ENCODE measurements around the gene KIAA1328. TPM values are rescaled to one million over a fixed set of nuclear protein-coding genes. Genes with fewer than 3 reads are reported as not detected.

Gene KIAA1328
- total and polyA plus RNA-seq, 7 donors, result 2.1 to 18.9 (median 12.5) TPM

DNA sequence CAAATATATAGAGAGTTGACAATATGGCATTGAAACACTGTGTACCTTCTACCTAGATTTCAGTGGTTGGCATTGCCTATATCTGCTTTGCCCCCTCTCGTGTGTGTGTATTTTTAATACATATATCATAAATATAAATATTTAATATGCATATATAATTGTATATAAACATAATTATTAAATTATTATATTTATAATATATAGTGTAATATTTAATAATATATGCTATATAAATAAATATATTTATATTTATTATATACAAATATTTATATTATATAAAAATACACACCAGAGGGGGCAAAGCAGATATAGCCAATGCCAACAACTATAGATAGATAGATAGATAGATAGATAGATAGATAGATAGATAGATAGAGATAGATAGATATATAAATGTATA lies 124.1 kb downstream of the KIAA1328 start:
- TF ChIP-seq POLR2AphosphoS5 (IDR thresholded peaks at IDR 0.05) (no peak), EP300 (IDR thresholded peaks at IDR 0.05) (no peak), POLR2A (IDR thresholded peaks at IDR 0.05) (no peak)
- TF ChIP-seq, protein P1, sequence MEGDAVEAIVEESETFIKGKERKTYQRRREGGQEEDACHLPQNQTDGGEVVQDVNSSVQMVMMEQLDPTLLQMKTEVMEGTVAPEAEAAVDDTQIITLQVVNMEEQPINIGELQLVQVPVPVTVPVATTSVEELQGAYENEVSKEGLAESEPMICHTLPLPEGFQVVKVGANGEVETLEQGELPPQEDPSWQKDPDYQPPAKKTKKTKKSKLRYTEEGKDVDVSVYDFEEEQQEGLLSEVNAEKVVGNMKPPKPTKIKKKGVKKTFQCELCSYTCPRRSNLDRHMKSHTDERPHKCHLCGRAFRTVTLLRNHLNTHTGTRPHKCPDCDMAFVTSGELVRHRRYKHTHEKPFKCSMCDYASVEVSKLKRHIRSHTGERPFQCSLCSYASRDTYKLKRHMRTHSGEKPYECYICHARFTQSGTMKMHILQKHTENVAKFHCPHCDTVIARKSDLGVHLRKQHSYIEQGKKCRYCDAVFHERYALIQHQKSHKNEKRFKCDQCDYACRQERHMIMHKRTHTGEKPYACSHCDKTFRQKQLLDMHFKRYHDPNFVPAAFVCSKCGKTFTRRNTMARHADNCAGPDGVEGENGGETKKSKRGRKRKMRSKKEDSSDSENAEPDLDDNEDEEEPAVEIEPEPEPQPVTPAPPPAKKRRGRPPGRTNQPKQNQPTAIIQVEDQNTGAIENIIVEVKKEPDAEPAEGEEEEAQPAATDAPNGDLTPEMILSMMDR (IDR thresholded peaks at IDR 0.05), result no peak
- DNase-seq, result no peak
- Histone ChIP-seq H3K4me1 (no peaks in the 10 kb centered on the region), H3K4me3 (no peak overlapping the region), H3K36me3 (no peaks in the 10 kb centered on the region), H3K9me3 (no peaks in the 10 kb centered on the region), H3K27me3 (no peaks in the 10 kb centered on the region), H3K27ac (no peak overlapping the region)
- intact Hi-C loops (cut with DNase I), result no loop called here
- WGBS, 2 donors, result 96 to 98% methylated on average over 1 of the region's 1 CpG

DNA sequence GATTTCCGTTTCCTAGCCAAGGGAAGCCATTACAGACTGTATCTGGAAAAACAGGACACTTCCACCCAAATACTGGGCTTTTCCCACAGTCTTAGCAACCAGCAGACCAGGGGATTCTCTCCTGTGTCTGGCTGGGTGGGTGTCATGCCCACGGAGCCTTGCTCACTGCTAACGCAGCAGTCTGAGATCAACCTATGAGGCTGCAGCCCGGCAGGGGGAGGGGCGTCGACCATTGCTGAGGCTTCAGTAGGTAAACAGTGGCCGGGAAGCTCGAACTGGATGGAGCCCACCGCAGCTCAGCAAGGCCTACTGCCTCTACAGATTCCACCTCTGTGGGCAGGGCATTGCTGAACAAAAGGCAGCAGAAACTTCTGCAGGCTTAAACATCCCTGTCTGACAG lies 131.1 kb downstream of the KIAA1328 start:
- H3K36me3 ChIP-seq, result peaks cover 0 to 18% (median 0%) of the 10 kb centered on the region in 4 donors
- 97 to 99% methylated on average over 9 of the region's 9 CpGs for WGBS, 2 donors
- no peaks in the 10 kb centered on the region for H3K9me3 ChIP-seq
- TF ChIP-seq EP300 (IDR thresholded peaks at IDR 0.05), result no peak
- TF ChIP-seq POLR2A (IDR thresholded peaks at IDR 0.05), result no peak
- TF ChIP-seq, protein P1 (IDR thresholded peaks at IDR 0.05), result no peak
- no peak for TF ChIP-seq POLR2AphosphoS5 (IDR thresholded peaks at IDR 0.05)
- no peaks in the 10 kb centered on the region for H3K4me1 ChIP-seq
- H3K27me3 ChIP-seq, result no peaks in the 10 kb centered on the region
- DNase-seq, result no peak
- no peak overlapping the region for H3K4me3 ChIP-seq
- H3K27ac ChIP-seq, result no peak overlapping the region
- intact Hi-C loops (cut with DNase I), result no loop called here

DNA sequence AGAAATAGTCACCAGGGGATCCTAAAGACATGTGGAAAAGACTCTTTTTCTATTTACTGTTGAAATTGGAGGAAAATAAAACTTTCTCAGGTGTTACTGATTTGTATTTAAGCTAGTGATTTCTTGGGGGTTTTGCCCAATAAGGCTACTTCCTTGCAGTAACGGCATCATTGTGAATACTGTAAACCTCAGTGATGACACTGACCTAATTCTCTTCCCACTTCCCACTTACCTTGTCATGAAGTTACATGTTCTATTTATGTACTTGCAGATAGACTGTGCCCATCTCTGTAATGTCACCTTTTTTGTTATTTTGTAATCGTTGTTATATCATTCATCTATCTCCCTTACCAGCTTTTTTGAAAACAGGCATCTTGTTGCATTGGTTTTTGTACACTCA lies 134.5 kb downstream of the KIAA1328 start:
- intact Hi-C loops (cut with DNase I), result no loop called here
- WGBS, 2 donors, result 90 to 92% methylated on average over 2 of the region's 2 CpGs
- H3K36me3 ChIP-seq, result peaks cover 0 to 18% (median 0%) of the 10 kb centered on the region in 4 donors

DNA sequence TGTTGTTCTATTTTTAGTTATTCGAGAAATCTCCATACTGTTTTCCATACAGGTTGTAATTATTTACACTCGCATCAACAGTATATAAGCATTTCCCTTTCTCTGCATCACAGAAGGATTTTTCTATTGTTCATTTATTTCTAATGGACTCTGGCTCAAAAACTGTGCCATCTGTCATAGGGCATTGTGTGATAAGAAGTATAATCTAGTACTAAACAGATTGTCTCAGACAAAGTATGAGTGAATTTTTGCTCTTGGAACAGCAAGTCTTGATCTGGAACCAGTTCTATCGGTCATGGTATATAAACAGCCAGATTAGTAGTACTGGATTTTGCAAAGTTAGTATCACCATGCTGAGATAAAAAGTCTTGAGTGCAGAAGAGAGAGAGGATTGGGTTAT lies 145.8 kb downstream of the KIAA1328 start:
- Histone ChIP-seq H3K4me1 (no peaks in the 10 kb centered on the region), H3K36me3 (peaks cover 0 to 5% (median 0%) of the 10 kb centered on the region in 4 donors), H3K9me3 (peaks cover 0 to 3% (median 2%) of the 10 kb centered on the region in 4 donors), H3K27ac (no peak overlapping the region), H3K27me3 (no peaks in the 10 kb centered on the region), H3K4me3 (no peak overlapping the region)
- DNase-seq, result no peak
- TF ChIP-seq EP300 (IDR thresholded peaks at IDR 0.05) (no peak), POLR2A (IDR thresholded peaks at IDR 0.05) (no peak), POLR2AphosphoS5 (IDR thresholded peaks at IDR 0.05) (no peak)
- TF ChIP-seq, protein P1 (IDR thresholded peaks at IDR 0.05), result no peak
- intact Hi-C loops (cut with DNase I), result no loop called here
- 97 to 99% methylated on average over 3 of the region's 3 CpGs for WGBS, 2 donors

More for the DNA sequence above, 134.5 kb downstream of the KIAA1328 start:
- H3K4me1 ChIP-seq, result no peaks in the 10 kb centered on the region
- H3K9me3 ChIP-seq, result peaks cover 0 to 6% (median 0%) of the 10 kb centered on the region in 4 donors
- H3K27me3 ChIP-seq, result no peaks in the 10 kb centered on the region
- TF ChIP-seq EP300 (IDR thresholded peaks at IDR 0.05), result no peak
- TF ChIP-seq, protein P1 (IDR thresholded peaks at IDR 0.05), result no peak
- no peak for TF ChIP-seq POLR2A (IDR thresholded peaks at IDR 0.05)
- no peak for TF ChIP-seq POLR2AphosphoS5 (IDR thresholded peaks at IDR 0.05)
- no peak overlapping the region for H3K4me3 ChIP-seq
- no peak for DNase-seq
- no peak overlapping the region for H3K27ac ChIP-seq

DNA sequence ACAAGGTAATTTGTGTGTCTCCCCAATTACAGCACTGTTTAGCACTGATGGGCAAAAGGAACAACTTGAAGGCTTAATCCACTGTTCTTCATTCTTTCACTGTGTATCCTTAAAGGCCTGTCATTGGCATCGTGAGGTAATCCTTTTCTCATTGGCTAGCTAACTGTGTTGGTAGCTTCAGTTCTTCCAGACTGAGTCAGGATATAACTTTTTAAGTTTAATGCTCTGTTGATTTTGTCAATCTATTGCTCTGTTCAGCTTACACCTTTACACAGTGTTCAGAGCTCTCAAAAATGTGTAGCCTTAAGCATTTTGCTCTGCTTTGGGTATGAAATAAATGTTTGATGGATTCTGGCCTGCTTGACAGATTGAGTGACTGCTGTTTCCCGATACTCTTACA lies 148.2 kb downstream of the KIAA1328 start:
- TF ChIP-seq POLR2AphosphoS5 (IDR thresholded peaks at IDR 0.05), result no peak
- TF ChIP-seq EP300 (IDR thresholded peaks at IDR 0.05), result no peak
- TF ChIP-seq, protein P1 (IDR thresholded peaks at IDR 0.05), result no peak
- TF ChIP-seq POLR2A (IDR thresholded peaks at IDR 0.05), result no peak
- Histone ChIP-seq H3K27ac (no peak overlapping the region), H3K4me1 (no peaks in the 10 kb centered on the region), H3K27me3 (no peaks in the 10 kb centered on the region), H3K36me3 (peaks cover 0 to 5% (median 0%) of the 10 kb centered on the region in 4 donors), H3K9me3 (no peaks in the 10 kb centered on the region), H3K4me3 (no peak overlapping the region)
- 93 to 96% methylated on average over 2 of the region's 2 CpGs for WGBS, 2 donors
- intact Hi-C loops (cut with DNase I), result no loop called here
- no peak for DNase-seq
